ENCODE results near the gene ALKBH7. TPM values are rescaled to one million over a fixed set of nuclear protein-coding genes. Genes with fewer than 3 reads are reported as not detected.
A peak's percentile ranks its signal among the peaks of the same experiment; 100 is the strongest.

The ALKBH7 gene
- total and polyA plus RNA-seq, 2 of the 13 experiments (the other 11 are each of a cell fraction or from before 2014, with no cell fraction given), result 29.6 to 45.9 TPM

DNA sequence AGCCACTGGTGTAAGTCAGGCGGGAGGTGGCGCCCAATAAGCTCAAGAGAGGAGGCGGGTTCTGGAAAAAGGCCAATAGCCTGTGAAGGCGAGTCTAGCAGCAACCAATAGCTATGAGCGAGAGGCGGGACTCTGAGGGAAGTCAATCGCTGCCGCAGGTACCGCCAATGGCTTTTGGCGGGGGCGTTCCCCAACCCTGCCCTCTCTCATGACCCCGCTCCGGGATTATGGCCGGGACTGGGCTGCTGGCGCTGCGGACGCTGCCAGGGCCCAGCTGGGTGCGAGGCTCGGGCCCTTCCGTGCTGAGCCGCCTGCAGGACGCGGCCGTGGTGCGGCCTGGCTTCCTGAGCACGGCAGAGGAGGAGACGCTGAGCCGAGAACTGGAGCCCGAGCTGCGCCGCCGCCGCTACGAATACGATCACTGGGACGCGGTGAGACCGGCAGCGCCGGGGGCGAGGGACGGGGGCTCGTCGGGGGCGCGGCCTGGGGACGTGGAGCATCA, at the start of gene ALKBH7 (continued):
- TF ChIP-seq KDM4B (CRISPR knock-in tag; IDR thresholded peaks at IDR 0.05) (no peak), MEF2D (CRISPR knock-in tag; IDR thresholded peaks at IDR 0.05) (0 out of 2 replicates have a peak, but pooled peaks have one; percentile 7), ZNF639 (CRISPR knock-in tag; conservative IDR thresholded peaks at IDR 0.05) (no peak; the same call in 1 of the 2 replicates), ZNF329 (CRISPR knock-in tag; IDR thresholded peaks at IDR 0.05; ENCODE audit: low read depth) (no peak), FOXC1 (CRISPR knock-in tag; IDR thresholded peaks at IDR 0.05; ENCODE audit: borderline replicate concordance) (no peak; the same call in 1 of the 2 replicates), ZNF614 (CRISPR knock-in tag; IDR thresholded peaks at IDR 0.05; ENCODE audit: borderline replicate concordance) (no peak; the same call in 1 of the 2 replicates), ONECUT2 (CRISPR knock-in tag; IDR thresholded peaks at IDR 0.05) (no peak), ZNF615 (CRISPR knock-in tag; IDR thresholded peaks at IDR 0.05; ENCODE audit: borderline replicate concordance) (no peak), PHB2 (IDR thresholded peaks at IDR 0.05; ENCODE audit: partially characterized antibody) (no peak), ZNF30 (CRISPR knock-in tag; IDR thresholded peaks at IDR 0.05) (no peak), TAF15 (IDR thresholded peaks at IDR 0.05; ENCODE audit: low read depth, low read length, poor library complexity, severe bottlenecking) (no peak), NAIF1 (CRISPR knock-in tag; IDR thresholded peaks at IDR 0.05; ENCODE audit: borderline replicate concordance) (no peak), TEAD3 (CRISPR knock-in tag; optimal IDR thresholded peaks at IDR 0.05; ENCODE audit: borderline replicate concordance) (peak; percentile 41), ZNF556 (CRISPR knock-in tag; IDR thresholded peaks at IDR 0.05; ENCODE audit: borderline replicate concordance) (peak; percentile 63; the same call in 1 of the 2 replicates), ZNF841 (CRISPR knock-in tag; IDR thresholded peaks at IDR 0.05; ENCODE audit: borderline replicate concordance) (no peak), NFIB (CRISPR knock-in tag; IDR thresholded peaks at IDR 0.05; ENCODE audit: borderline replicate concordance) (no peak), ZNF879 (CRISPR knock-in tag; IDR thresholded peaks at IDR 0.05) (no peak), STAG1 (CRISPR knock-in tag; IDR thresholded peaks at IDR 0.05) (no peak), TCF7L2 (IDR thresholded peaks at IDR 0.05; ENCODE audit: low read depth, low read length) (no peak), KLF13 (CRISPR knock-in tag; IDR thresholded peaks at IDR 0.05) (0 out of 2 replicates have a peak, but pooled peaks have one; percentile 61), ZNF781 (CRISPR knock-in tag; IDR thresholded peaks at IDR 0.05; ENCODE audit: borderline replicate concordance, not compliant biosample characterization) (no peak), MAZ (IDR thresholded peaks at IDR 0.05; ENCODE audit: borderline replicate concordance, low read depth, low read length) (no peak), MAZ (CRISPR knock-in tag; IDR thresholded peaks at IDR 0.05; ENCODE audit: low read depth) (0 out of 2 replicates have a peak, but pooled peaks have one; percentile 65), CREB3 (CRISPR knock-in tag; IDR thresholded peaks at IDR 0.05) (no peak; the same call in 1 of the 2 replicates)
- TF ChIP-seq, protein P1, sequence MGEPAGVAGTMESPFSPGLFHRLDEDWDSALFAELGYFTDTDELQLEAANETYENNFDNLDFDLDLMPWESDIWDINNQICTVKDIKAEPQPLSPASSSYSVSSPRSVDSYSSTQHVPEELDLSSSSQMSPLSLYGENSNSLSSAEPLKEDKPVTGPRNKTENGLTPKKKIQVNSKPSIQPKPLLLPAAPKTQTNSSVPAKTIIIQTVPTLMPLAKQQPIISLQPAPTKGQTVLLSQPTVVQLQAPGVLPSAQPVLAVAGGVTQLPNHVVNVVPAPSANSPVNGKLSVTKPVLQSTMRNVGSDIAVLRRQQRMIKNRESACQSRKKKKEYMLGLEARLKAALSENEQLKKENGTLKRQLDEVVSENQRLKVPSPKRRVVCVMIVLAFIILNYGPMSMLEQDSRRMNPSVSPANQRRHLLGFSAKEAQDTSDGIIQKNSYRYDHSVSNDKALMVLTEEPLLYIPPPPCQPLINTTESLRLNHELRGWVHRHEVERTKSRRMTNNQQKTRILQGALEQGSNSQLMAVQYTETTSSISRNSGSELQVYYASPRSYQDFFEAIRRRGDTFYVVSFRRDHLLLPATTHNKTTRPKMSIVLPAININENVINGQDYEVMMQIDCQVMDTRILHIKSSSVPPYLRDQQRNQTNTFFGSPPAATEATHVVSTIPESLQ (CRISPR knock-in tag; conservative IDR thresholded peaks at IDR 0.05), result no peak
- TF ChIP-seq, protein P2, sequence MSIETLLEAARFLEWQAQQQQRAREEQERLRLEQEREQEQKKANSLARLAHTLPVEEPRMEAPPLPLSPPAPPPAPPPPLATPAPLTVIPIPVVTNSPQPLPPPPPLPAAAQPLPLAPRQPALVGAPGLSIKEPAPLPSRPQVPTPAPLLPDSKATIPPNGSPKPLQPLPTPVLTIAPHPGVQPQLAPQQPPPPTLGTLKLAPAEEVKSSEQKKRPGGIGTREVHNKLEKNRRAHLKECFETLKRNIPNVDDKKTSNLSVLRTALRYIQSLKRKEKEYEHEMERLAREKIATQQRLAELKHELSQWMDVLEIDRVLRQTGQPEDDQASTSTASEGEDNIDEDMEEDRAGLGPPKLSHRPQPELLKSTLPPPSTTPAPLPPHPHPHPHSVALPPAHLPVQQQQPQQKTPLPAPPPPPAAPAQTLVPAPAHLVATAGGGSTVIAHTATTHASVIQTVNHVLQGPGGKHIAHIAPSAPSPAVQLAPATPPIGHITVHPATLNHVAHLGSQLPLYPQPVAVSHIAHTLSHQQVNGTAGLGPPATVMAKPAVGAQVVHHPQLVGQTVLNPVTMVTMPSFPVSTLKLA (IDR thresholded peaks at IDR 0.05), result no peak
